Measurements from ENCODE around the gene FBLN7.
A peak's percentile ranks its signal among the peaks of the same experiment; 100 is the strongest.
"Not testable (repeated sequence)": the region's sequence is repeated elsewhere in the genome, so short reads cannot be mapped to it uniquely, and the experiment has no call there.

FBLN7 gene

GRCh38 chr2:112110966-112111365 lies 27.2 kb upstream of the FBLN7 start:
- no peak overlapping the region for H3K4me3 ChIP-seq

DNA sequence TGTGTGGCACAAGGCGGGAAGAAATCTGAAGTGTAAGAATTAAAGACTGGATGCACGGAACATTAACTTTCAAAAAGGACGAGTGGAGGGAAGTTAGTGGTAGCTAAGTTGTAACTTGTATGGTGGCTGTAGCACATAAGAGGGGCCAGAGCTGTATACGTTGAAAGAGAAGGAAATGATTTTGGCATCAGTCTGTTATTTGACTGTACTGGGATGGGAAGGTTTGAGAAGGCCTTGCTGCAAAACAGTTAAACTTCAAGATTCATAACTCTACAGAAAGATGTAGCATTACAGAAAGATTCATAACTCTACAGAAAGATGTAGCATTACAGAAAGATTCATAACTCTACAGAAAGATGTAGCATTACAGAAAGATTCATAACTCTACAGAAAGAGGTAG lies 24.8 kb upstream of the FBLN7 start:
- peaks cover 0 to 30% (median 0%) of the 10 kb centered on the region in 11 experiments; a peak in 4 of 22 replicates for H4K20me1 ChIP-seq
- H3K4me1 ChIP-seq, H3K4me3 ChIP-seq, H3K27ac ChIP-seq, H3K4me2 ChIP-seq, H3K9ac ChIP-seq, H3K27me3 ChIP-seq: not testable (repeated sequence)
- peaks cover 56 to 81% (median 70%) of the 10 kb centered on the region in 11 experiments for H3K36me3 ChIP-seq
- H3K9me3 ChIP-seq (replicated peaks in 1 of 11): peaks cover 18 to 47% (median 43%) of the 10 kb centered on the region in 11 experiments

More at GRCh38 chr2:112110966-112111365, 27.2 kb upstream of the FBLN7 start:
- Histone ChIP-seq H3K36me3 (peaks cover 61 to 82% (median 78%) of the 10 kb centered on the region in 11 experiments), H3K9ac (no peak overlapping the region), H3K4me2 (no peak overlapping the region), H3K27ac (no peak overlapping the region), H3K4me1 (no peaks in the 10 kb centered on the region; a peak in 1 of 20 replicates), H4K20me1 (peaks cover 0 to 19% (median 0%) of the 10 kb centered on the region in 11 experiments; a peak in 2 of 22 replicates), H3K27me3 (no peaks in the 10 kb centered on the region), H3K9me3 (replicated peaks in 1 of 11) (peaks cover 28 to 64% (median 52%) of the 10 kb centered on the region in 11 experiments)
- TF ChIP-seq Cebpa-rat (IDR thresholded peaks at IDR 0.05): no peak

DNA sequence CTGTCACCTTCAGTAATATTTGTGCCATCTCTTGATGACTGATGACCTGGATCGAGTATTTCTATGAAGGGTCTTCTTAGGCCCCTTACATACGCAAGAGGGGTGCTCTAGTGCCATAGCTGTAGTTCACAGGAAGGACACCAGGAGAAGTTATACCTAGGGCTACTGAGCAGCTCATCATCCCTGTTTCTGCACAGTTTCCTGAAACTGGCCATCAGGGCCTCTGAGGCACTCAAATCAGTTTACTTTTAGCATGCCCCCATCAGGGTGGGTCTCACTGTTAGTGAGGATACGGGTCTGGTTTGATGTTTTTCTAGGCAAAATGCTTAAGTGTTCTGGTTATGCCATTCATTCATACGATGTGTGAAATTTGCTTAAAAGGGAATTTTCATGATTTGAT lies 20.0 kb upstream of the FBLN7 start:
- H3K4me2 ChIP-seq: no peak overlapping the region
- no peak for TF ChIP-seq Cebpa-rat (IDR thresholded peaks at IDR 0.05)

DNA sequence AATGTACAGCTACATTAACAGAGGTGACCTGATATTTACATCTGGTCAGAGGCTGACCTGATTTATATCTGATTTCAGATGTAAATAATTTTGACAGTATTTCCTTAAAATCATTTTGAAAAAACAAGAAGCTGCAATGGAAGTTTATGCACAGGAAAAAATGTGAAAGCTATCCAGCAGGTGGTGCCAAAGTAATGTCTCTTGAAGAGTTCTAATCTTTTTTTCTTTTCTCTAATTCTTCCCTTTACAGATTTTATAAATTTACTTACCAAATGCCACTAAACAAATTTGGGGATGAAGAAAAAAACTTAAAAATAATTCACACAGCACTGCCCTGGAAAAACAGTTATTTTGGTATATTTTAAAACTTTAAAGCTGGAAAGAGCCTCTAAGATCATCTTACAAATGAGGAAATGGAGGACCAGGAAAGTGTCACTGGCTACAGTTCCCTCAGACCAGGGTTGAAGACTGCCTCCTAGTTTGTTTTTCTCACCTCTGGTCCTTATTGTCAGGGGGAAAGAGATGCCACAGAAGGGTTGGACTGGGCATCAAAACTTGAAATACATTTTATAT lies 16.4 kb upstream of the FBLN7 start:
- H3K4me2 ChIP-seq: no peak overlapping the region
- H3K36me3 ChIP-seq: peaks cover 3 to 67% (median 22%) of the 10 kb centered on the region in 11 experiments; a peak in 20 of 22 replicates
- H3K27me3 ChIP-seq: no peaks in the 10 kb centered on the region
- no peak overlapping the region for H3K4me3 ChIP-seq
- TF ChIP-seq Cebpa-rat (IDR thresholded peaks at IDR 0.05): no peak
- H4K20me1 ChIP-seq: peaks cover 0 to 16% (median 0%) of the 10 kb centered on the region in 11 experiments; a peak in 4 of 22 replicates
- H3K9ac ChIP-seq: no peak overlapping the region
- no peaks in the 10 kb centered on the region for H3K4me1 ChIP-seq
- H3K9me3 ChIP-seq (replicated peaks in 1 of 11): peaks cover 5 to 39% (median 28%) of the 10 kb centered on the region in 11 experiments; a peak in 20 of 22 replicates
- no peak overlapping the region for H3K27ac ChIP-seq

More for the DNA sequence above, 20.0 kb upstream of the FBLN7 start:
- Histone ChIP-seq H3K27ac (no peak overlapping the region), H3K9me3 (replicated peaks in 1 of 11) (peaks cover 0 to 6% (median 0%) of the 10 kb centered on the region in 11 experiments; a peak in 6 of 22 replicates), H4K20me1 (peaks cover 0 to 16% (median 0%) of the 10 kb centered on the region in 11 experiments; a peak in 4 of 22 replicates), H3K4me1 (no peaks in the 10 kb centered on the region), H3K4me3 (no peak overlapping the region), H3K27me3 (no peaks in the 10 kb centered on the region), H3K9ac (no peak overlapping the region; a peak in 1 of 22 replicates), H3K36me3 (peaks cover 13 to 62% (median 31%) of the 10 kb centered on the region in 11 experiments; a peak in 21 of 22 replicates)

- Histone ChIP-seq H3K36me3 (peaks cover 0 to 13% (median 0%) of the 10 kb centered on the region in 11 experiments; a peak in 4 of 22 replicates), H4K20me1 (no peaks in the 10 kb centered on the region), H3K27me3 (no peaks in the 10 kb centered on the region), H3K27ac (no peak overlapping the region), H3K9me3 (replicated peaks in 1 of 11) (peaks cover 32 to 65% (median 55%) of the 10 kb centered on the region in 11 experiments), H3K4me1 (no peaks in the 10 kb centered on the region), H3K9ac (no peak overlapping the region), H3K4me3 (no peak overlapping the region), H3K4me2 (no peak overlapping the region)
- TF ChIP-seq Cebpa-rat (IDR thresholded peaks at IDR 0.05): no peak
Observed at GRCh38 chr2:112129060-112129459, 9.1 kb upstream of the FBLN7 start.

DNA sequence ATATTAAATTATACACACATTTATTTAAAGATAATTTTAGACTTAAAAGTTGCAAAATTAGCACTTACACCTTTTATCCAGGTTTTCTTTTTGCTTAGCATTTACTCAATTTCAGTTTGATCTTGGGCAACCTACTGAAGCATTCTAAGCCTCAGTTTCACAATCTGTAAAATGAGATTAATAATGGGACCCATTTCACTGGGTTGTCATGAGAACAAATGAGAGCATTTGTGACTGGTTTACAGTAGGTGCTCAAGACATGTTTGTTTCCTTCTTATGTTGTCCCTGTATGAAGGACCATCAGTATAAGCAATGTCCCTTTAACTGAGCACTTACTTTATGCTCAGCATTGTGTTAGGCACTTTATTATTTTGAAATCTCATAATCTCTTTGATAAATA lies 4.8 kb upstream of the FBLN7 start:
- H3K27ac ChIP-seq: no peak overlapping the region
- H4K20me1 ChIP-seq: no peaks in the 10 kb centered on the region
- H3K4me2 ChIP-seq: no peak overlapping the region
- H3K9ac ChIP-seq: no peak overlapping the region
- H3K27me3 ChIP-seq: peaks cover 6 to 21% (median 16%) of the 10 kb centered on the region in 11 experiments
- peaks cover 12 to 26% (median 22%) of the 10 kb centered on the region in 10 experiments for H3K4me1 ChIP-seq
- no peak for TF ChIP-seq Cebpa-rat (IDR thresholded peaks at IDR 0.05)
- H3K4me3 ChIP-seq: no peak overlapping the region
- H3K9me3 ChIP-seq (replicated peaks in 1 of 11): peaks cover 9 to 26% (median 18%) of the 10 kb centered on the region in 11 experiments
- 0 out of 22 replicates have a peak, but pooled peaks cover 0 to 5% (median 0%) of the 10 kb centered on the region in 11 experiments for H3K36me3 ChIP-seq

DNA sequence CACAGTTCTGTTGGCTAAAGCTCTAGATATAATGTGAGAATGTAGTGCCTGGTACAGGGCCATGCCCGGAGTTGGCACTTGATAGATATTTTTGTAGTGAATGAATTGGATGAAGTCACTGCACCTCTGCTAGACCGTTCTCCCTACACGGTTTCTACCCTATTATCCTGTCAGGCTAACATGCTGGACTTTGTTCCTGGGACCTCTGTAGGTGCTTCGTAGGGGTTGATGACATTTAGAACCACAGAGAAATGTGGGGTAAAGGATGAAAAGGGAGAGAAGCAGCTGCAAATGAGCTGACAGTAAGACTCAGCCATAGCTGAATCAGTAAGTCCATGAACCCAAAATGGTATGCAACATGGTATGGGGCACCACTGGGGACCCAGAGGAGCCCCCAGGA lies 4.1 kb upstream of the FBLN7 start:
- Histone ChIP-seq H3K9me3 (replicated peaks in 1 of 11) (peaks cover 1 to 20% (median 13%) of the 10 kb centered on the region in 11 experiments; a peak in 17 of 22 replicates), H3K9ac (no peak overlapping the region), H4K20me1 (no peaks in the 10 kb centered on the region), H3K4me2 (no peak overlapping the region), H3K36me3 (0 out of 22 replicates have a peak, but pooled peaks cover 0 to 5% (median 0%) of the 10 kb centered on the region in 11 experiments), H3K27me3 (peaks cover 14 to 29% (median 23%) of the 10 kb centered on the region in 11 experiments), H3K27ac (no peak overlapping the region), H3K4me3 (no peak overlapping the region), H3K4me1 (peaks cover 12 to 31% (median 22%) of the 10 kb centered on the region in 10 experiments)
- no peak for TF ChIP-seq Cebpa-rat (IDR thresholded peaks at IDR 0.05)

DNA sequence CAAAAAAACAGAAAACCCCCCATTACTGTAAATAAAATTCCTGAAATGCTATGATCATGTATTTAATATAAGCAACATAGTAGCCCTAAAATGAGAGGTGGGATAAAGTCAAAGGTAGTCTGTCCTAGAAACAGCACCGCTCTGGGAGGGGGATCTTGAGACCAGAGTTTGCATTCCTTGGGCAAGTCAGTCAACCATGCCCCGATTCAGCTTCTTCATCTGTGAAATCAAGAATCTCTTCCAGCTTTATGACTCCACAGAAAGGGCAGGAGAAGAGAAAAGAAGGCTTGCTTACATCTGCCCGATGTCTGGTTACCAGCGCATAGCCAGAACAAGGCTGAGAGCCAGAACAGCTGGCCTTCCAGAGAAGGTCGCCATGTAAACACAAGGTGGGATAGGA lies 2.1 kb upstream of the FBLN7 start:
- Histone ChIP-seq H3K4me3 (no peak overlapping the region), H3K27ac (no peak overlapping the region), H3K4me2 (peak overlapping the region in 8 of 11 experiments; percentile 17 to 99 (median 98); a peak in 11 of 22 replicates), H3K27me3 (peaks cover 33 to 48% (median 41%) of the 10 kb centered on the region in 11 experiments), H3K9me3 (replicated peaks in 1 of 11) (peaks cover 0 to 17% (median 13%) of the 10 kb centered on the region in 11 experiments; a peak in 16 of 22 replicates), H3K36me3 (0 out of 22 replicates have a peak, but pooled peaks cover 0 to 5% (median 0%) of the 10 kb centered on the region in 11 experiments), H4K20me1 (peaks cover 0 to 6% (median 0%) of the 10 kb centered on the region in 11 experiments; a peak in 2 of 22 replicates), H3K9ac (no peak overlapping the region), H3K4me1 (peaks cover 12 to 37% (median 25%) of the 10 kb centered on the region in 10 experiments)
- TF ChIP-seq Cebpa-rat (IDR thresholded peaks at IDR 0.05): no peak

GRCh38 chr2:112137516-112138158 lies 548 bp upstream of the FBLN7 start:
- TF ChIP-seq Cebpa-rat (IDR thresholded peaks at IDR 0.05): no peak
- Histone ChIP-seq H3K4me1 (peaks cover 12 to 37% (median 25%) of the 10 kb centered on the region in 10 experiments), H4K20me1 (peaks cover 0 to 8% (median 0%) of the 10 kb centered on the region in 11 experiments; a peak in 2 of 22 replicates), H3K4me2 (peak overlapping the region; percentile 96 to 100 (median 99)), H3K36me3 (0 out of 22 replicates have a peak, but pooled peaks cover 0 to 2% (median 0%) of the 10 kb centered on the region in 11 experiments), H3K9me3 (replicated peaks in 1 of 11) (peaks cover 0 to 12% (median 10%) of the 10 kb centered on the region in 11 experiments; a peak in 16 of 22 replicates), H3K9ac (peak overlapping the region in 10 of 11 experiments; percentile 41 to 72 (median 61); a peak in 17 of 22 replicates), H3K27ac (peak overlapping the region in 5 of 11 experiments; percentile 3 to 51 (median 15); a peak in 7 of 22 replicates), H3K4me3 (peak overlapping the region; percentile 60 to 75 (median 65)), H3K27me3 (peaks cover 47 to 64% (median 56%) of the 10 kb centered on the region in 11 experiments)

DNA sequence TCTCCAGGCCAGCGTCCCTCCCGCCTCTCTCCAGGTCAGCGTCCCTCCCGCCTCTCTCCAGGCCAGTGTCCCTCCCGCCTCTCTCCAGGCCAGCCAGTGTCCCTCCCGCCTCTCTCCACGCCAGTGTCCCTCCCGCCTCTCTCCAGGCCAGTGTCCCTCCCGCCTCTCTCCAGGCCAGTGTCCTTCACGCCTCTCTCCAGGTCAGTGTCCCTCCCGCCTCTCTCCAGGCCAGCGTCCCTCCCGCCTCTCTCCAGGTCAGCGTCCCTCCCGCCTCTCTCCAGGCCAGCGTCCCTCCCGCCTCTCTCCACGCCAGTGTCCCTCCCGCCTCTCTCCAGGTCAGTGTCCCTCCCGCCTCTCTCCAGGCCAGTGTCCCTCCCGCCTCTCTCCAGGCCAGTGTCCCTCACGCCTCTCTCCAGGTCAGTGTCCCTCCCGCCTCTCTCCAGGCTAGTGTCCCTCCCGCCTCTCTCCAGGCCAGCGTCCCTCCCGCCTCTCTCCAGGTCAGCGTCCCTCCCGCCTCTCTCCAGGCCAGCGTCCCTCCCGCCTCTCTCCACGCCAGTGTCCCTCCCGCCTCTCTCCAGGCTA lies 939 bp downstream of the FBLN7 start:
- peaks cover 12 to 37% (median 25%) of the 10 kb centered on the region in 10 experiments for H3K4me1 ChIP-seq
- peak overlapping the region; percentile 60 to 75 (median 65); a peak in 16 of 20 replicates for H3K4me3 ChIP-seq
- peak overlapping the region; percentile 96 to 100 (median 99); a peak in 19 of 22 replicates for H3K4me2 ChIP-seq

DNA sequence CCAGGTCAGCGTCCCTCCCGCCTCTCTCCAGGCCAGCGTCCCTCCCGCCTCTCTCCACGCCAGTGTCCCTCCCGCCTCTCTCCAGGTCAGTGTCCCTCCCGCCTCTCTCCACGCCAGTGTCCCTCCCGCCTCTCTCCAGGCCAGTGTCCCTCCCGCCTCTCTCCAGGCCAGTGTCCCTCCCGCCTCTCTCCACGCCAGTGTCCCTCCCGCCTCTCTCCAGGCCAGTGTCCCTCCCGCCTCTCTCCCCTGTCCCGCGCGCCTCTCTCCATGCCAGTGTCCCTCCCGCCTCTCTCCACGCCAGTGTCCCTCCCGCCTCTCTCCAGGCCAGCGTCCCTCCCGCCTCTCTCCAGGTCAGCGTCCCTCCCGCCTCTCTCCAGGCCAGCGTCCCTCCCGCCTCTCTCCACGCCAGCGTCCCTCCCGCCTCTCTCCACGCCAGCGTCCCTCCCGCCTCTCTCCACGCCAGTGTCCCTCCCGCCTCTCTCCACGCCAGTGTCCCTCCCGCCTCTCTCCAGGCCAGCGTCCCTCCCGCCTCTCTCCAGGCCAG lies 1.5 kb downstream of the FBLN7 start:
- peaks cover 47 to 70% (median 58%) of the 10 kb centered on the region in 11 experiments for H3K27me3 ChIP-seq
- not testable (repeated sequence) for H3K36me3 ChIP-seq; H3K27ac ChIP-seq; H3K9me3 ChIP-seq (replicated peaks in 1 of 11); H4K20me1 ChIP-seq; H3K9ac ChIP-seq
- H3K4me2 ChIP-seq: peak overlapping the region in 6 of 11 experiments; percentile 4 to 61 (median 37); a peak in 7 of 22 replicates
- H3K4me1 ChIP-seq: peaks cover 12 to 37% (median 25%) of the 10 kb centered on the region in 10 experiments
- H3K4me3 ChIP-seq: peak overlapping the region in 2 of 10 experiments; percentile 26 to 37; a peak in 2 of 20 replicates

More for the DNA sequence above, 939 bp downstream of the FBLN7 start:
- not testable (repeated sequence) for H4K20me1 ChIP-seq; H3K27ac ChIP-seq; H3K36me3 ChIP-seq; H3K9ac ChIP-seq; H3K9me3 ChIP-seq (replicated peaks in 1 of 11)
- peaks cover 47 to 70% (median 58%) of the 10 kb centered on the region in 11 experiments for H3K27me3 ChIP-seq
